Myocyte (in vitro differentiated cells): ENCODE results near the gene PI4KA. TPM values are rescaled to one million over a fixed set of nuclear protein-coding genes. Genes with fewer than 3 reads are reported as not detected.
"Not testable (repeated sequence)": the region's sequence is repeated elsewhere in the genome, so short reads cannot be mapped to it uniquely, and the experiment has no call there.

Experiments used
- DNase-seq: peaks from one replicate; pipeline ENCODE4 v3.0.0-alpha.2; 2012; ENCODE audit warnings: low read depth
- total RNA-seq: library from RNA; depleted of rRNA; stranded (reverse); fragments of >200 nt; gene quantifications from 2 replicates; pipeline ENCODE4 v1.2.3, GENCODE V29; 2014

Gene PI4KA
- total RNA-seq, 1 donor from 2014 or later: 41.7 TPM

DNA sequence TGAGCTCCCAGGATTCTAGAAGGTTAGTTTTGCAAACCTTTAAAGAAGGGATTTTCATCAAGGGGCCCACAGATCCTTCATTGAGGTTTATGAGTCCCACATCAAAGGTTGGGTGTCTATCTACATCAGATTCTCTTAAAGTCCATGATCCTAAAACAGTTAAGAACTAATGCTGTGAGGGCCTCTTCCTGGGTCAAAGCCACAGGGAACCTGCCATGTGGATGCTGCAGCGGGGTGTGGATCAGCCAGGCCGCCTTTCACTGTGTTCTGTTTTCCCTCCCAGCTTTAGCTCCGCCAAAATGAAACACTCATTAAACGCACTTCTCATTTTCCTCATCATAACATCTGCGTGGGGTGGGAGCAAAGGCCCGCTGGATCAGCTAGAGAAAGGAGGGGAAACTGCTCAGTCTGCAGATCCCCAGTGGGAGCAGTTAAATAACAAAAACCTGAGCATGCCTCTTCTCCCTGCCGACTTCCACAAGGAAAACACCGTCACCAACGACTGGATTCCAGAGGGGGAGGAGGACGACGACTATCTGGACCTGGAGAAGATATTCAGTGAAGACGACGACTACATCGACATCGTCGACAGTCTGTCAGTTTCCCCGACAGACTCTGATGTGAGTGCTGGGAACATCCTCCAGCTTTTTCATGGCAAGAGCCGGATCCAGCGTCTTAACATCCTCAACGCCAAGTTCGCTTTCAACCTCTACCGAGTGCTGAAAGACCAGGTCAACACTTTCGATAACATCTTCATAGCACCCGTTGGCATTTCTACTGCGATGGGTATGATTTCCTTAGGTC lies 79.4 kb downstream of the PI4KA start:
- no peak for DNase-seq

DNA sequence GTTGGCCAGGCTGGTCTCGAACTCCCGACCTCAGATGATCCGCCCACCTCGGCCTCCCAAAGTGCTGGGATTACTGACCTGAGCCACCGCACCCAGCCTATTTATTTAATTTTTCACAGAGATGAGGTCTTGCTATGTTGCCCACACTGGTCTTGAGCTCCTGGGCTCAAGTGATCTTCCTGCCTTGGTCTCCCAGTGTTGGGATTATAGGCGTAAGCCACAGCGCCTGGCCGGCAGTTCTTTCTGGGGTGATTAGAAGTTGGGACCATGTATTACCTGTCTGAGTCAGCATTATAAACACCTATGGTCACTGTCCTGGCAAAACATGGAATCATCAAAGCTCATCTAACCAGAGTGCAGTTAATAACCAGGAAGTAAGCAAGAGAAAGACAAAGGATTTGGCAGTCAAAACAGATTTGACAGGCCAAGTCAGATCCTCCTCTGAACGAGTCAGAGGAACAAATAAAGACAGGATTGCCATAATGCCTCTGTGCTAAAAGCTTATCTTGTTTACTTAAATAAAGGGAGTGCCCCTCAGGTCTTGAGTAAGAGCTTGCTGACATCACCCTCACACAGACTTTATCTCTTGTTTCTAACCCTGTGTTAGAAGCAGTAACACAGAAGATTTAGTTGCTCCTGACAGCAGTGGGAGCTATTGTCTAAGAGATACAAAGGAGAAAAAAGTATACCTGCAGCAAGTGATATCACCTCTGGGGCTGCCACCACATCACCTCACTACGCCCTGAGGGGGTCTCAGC lies 81.0 kb downstream of the PI4KA start:
- peak; percentile 65 for DNase-seq

DNA sequence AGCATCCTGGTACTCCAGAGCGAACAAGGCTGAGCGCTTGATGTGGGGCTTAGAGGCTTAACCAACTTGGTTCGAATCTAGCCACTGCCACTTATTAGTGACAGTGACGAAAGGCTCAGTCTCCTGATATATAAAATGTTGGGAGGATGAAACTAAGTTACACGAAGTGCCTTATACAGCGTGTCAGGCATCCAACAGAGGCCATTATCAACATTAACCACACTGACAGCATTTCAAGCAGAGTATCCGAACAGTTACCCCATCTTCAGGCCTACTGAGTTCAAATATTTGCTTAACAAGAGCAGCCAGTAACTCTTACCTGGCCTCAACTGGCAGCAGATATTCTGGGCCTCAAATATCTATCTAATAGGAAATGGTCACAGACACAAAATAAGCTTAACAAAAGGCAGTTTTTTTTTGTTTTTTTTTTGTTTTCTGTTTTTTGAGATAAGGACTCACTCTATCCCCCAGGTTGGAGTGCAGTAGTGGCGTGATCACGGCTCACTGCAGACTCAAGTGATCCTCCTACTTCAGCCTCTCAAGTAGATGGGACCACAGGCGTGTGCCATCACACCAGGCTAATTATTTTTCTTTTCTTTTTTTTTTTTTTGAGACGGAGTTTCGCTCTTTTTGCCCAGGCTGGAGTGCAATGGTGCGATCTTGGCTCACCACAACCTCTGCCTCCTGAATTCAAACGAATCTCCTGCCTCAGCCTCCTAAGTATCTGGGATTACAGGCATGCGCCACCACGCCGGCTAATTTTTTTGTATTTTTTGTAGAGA lies 81.8 kb downstream of the PI4KA start:
- DNase-seq: no peak

DNA sequence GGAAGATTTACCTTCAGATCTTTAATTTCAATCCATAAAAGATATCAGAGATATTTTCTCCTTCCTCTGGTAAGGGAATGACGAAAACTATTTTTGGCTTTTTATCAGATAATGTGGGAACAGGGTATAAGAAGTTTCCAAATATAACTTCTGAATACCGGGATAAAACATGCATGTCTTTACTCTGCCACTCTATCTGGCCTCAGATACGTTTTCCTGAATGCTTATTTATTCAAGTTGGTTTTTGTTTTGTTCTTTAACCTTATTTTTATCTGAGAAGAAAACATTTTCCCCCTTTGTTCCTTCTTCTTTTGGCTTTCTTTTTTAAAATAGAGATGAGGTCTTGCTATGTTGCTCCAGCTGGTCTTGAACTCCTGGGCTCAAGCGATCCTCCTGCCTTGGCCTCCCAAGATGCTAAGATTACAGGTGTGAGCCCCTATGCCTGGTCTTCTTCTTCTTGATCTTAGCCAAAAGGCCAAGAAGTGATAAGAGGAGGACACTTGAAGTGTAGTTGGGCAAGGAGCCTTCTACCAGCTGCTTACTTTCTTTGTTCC lies 83.2 kb downstream of the PI4KA start:
- no peak for DNase-seq

DNA sequence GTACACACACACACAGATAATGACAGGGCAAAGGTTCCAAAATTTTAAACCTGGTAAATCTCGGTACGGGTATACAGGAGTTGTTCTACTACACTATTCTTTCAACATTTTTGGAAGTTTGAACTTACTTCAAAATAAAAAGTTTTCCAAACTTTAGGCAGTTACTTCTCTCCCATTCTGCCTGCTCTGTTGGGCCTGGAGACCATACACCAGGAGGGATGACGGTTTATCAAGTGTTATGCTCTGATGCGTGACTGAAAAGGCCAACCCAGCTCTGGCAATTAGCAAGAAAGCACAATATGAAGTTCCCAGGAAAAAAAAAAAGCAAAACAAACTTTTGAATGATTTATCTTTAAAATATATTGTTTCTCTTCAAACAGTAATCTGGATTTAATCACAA lies 83.7 kb downstream of the PI4KA start:
- no peak for DNase-seq

DNA sequence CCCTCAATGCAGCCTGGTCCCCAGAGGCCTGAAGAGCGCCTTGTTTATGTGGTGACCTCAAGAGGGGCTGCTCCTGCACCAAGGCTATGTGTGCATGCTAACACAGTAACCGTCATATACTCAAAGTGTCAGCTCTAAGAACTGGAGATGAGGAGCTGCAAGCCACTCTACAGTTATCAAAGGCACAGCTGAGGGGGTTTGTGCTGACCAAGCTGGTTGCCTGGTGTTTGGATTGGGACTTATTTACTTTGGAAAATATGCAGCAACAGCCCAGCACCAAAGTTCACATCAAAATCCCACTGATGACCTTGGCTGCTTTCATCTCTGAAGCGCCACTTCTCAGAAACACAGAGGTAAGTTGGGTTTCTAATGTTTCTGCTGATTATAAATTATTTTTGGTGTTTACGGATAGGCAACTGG lies 84.8 kb downstream of the PI4KA start, which contains the start of gene SERPIND1:
Gene SERPIND1, plus strand, starts transcription at position 321 of the 420 bp plus-strand sequence. CDS start 5,200 bp downstream, outside the sequence.
- DNase-seq: no peak

DNA sequence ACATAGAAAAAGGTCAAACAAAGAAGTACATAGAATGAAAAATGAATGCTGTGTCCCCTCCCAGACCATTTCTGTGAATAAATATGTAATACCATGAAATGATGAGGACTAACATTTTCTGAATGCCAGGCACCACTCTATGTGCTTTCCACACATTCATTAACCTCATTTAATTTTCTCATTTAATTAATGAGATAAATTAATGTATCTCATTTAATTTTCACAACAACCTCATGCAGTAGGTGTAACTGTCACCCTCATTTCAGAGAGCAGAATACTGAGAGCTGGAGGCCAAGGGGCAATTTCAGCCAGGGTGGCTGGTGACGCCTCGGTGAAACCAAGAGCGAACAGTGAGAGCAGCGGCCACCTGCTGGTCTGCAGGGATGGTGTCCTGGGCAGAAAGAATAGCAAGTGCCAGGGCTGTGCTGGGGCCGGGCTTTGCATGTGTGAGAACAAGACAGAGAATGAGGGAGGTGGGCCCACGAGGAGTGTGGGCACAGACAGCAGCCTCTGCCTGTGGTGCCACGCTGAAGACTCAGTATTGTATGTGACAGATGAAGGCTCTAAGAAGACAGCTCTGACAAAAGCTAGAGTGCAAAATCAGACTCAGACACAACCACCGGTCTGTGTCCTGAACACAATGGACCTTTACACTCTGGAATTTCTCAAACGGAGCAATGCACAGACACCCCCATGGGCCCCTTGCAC lies 86.5 kb downstream of the PI4KA start:
- DNase-seq: no peak

DNA sequence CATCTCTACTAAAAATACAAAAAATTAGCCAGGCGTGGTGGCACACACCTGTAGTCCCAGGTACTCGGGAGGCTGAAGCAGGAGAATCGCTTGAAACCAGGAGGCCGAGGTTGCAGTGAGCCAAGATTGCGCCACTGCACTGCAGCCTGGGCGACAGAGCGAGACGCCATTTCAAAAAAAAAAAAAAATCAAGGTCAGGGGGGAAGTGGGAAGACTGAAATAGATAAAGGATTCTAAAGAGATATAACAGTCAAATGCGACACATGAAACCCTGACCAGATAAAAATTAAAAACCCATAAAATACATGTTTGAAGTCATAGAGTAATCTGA lies 89.2 kb downstream of the PI4KA start:
- DNase-seq: not testable (repeated sequence)

DNA sequence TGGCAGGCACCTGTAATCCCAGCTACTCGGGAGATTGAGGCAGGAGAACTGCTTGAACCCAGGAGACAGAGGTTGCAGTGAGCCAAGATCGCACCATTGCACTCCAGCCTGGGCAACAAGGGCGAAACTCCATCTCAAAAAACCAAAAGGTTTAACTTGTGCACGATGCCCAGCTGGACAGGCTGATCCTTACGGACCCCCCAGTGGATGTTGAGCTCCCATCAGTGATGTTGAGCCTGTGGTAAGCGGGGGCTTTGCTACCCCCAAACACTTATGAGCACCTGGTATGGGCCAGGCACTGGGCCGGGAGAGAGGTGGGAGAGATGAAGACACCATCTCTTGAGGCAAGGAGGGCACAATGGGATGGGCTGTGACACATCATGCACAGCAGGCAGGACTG lies 92.1 kb downstream of the PI4KA start:
- DNase-seq: no peak

DNA sequence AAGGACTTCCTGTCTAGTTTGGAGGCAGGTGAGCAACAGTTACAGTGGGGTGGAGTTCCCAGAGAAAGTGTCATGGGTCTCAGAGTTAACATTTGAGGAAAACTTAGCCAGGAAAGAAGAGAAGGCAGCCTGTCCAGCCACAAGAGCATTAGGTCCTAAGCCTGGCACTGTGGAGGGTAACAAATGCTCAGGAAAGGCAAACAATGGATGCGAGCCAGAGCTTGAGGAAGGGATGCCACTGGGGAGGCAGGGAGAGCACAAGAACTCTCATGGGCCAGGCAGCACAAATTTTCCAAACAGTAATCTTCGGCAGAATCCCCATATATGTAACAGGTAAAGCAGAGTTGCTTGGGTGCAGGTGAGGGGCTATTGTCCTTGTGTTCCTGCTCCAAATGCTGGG lies 92.7 kb downstream of the PI4KA start:
- no peak for DNase-seq

DNA sequence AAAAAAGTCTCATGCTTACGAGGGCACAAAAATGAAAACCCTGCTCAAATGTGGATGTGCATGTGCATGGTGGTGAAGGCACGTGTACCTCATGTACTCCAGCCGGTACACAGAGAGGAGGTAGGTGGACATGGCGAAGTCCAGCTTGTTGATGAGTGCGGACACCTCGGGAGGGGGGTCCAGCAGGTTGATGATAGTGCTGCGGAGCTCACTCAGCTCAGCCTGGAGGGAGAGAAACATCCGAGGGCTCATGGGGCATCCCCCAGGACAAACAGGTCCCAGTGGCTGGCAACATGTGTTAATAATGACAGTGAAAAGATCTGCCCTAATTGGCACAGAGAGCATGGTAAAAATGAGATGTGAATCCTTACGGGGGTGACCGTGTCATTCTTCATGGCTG lies 93.9 kb downstream of the PI4KA start:
- DNase-seq: no peak

DNA sequence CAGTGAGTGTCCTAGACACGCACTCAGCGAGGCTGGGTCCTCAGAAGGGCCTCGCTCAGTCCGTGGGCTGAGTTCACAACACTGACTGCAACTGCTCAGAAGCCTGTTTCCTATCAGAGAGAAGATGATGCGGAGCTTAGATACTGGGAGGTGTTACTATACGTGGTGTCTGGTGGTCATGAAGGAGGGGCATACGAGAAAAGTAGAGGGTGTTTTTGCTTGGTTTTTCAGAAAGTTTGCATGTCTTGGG lies 94.2 kb downstream of the PI4KA start:
- DNase-seq: no peak

DNA sequence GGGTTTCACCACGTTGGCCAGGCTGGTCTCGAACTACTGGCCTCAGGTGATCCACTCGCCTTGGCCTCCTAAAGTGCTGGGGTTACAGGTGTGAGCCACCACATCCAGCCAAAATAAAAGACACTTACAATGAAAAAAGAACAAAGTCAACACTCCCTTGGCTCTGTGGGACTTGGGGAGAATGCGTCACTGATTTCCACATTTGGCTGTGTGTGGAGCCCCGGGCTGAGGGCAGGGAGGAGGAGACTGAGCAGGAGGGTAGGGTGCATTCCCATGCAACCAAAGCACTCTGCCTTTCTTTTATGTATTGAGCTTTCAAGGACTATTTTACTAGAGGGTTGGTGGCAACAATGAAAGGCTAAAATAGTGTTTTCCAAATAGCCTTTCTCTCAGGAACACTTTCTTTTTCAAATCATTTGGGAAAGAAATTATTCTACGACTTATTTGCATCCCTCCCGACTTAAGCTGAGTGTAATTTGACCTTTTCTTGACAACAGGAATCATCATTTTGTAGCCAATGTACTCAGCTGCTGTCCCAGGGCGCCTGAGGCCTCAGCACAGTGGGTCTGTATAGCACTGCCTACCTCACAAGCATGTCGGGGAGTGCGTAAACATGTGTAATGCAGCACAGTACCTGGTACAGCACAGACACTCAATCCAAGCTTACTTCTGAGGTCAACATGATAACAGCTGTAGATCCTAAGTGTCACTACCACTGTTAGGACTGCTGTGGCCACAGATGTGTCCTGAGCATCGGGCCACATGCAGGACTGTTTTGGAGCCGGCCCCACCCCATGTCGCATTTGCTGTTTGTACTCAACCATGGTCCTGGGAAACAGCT lies 94.8 kb downstream of the PI4KA start:
- peak; percentile 31 for DNase-seq

DNA sequence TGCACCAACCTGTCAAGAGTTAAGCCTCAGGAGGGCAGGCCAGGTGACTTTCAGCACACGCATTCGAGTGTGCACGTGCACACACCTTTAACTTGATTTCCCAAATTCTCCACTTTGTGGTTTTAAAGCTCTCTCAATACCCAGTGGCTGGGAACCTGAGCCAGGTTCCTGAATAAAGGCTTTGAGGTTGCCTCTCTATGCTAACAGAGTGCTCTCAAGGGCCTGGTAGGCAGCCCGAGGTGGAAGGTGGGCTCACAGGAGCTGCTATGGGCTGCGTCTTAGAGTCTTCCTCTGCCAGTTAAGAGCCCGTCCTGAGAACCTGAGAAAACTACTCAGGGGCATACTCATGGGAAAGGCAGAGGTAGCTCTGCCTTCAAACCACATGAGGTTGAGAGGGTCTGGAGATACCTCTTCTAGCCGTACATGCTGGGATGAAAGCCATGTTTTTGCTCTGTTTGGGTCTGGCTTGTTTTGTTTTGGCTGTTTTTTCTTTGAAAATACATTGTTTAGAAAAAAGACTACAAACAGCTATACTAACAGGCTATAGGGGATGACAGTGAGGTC lies 96.3 kb downstream of the PI4KA start:
- DNase-seq: no peak

DNA sequence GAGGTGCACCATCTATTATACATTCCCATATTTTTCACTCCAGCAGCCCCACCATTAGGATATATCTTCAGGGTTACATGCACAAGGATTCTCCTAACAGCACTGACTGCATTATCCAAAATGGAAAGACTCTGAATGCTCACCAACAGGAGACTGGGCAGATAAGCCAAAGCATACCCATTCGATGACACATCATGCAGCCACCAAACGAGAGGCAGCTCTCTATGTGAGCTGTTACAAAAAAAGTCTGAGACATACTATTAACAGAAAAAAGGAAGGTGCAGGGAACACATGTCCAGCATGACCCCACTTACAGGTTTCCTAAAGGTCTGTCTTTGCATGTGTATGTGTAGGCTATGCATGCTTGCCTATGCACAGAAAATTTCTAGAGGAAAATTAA lies 97.1 kb downstream of the PI4KA start:
- DNase-seq: peak; percentile 43

DNA sequence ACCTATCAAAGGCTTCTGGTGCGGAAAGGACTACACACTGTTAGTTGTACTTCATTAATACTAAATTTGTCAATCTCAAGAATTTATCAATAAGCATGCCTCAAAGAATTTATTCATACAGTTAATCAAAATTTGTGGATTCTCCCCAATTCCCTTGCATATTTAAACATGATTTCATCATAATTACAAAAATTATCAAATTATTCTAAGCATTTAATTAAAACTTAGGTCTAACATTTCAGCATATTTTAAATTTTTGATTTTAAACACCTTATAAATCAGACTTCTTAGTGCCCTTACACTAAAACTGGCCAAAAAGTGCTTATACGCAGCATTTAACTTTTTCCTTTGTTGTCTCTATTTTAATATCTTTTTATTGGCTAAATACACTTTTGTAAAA lies 98.5 kb downstream of the PI4KA start:
- DNase-seq: no peak

DNA sequence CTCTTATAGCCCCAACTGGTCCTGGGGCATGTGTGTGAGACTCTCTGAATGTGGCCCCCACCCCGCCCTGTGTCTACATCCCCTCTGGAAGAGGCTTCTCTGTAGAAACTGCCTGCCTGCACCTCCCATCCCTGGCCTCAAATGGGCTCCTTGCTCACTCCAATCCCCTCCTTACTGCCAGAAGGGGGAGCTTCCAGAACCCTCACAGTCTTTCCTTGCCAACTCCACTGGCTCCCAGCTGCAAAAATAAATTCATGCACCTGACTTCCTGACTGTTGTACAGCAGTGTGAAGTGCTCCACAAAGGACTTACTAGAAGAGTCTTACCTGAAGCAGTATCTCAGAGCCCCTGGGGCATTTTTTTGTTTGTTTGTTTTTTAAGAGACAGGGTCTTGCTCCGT lies 99.9 kb downstream of the PI4KA start:
- no peak for DNase-seq

DNA sequence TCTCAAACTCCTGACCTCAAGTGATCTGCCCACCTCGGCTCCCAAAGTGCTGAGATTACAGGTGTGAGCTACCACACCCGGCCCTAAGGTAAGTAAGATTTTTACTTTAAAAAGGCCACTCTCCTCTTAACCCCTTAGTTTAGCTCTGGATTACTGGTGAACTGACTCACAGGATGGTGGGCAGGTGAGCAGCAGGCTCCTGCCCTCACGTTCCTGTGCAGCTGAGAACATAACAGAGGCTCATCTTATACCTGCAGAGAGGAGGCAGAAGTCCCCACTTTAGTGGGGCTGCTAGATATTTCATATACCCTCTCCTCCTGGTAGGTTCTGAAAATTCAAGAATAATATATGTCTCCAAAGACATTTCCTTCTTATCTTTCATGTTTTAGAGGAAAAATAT lies 101.8 kb downstream of the PI4KA start:
- DNase-seq: no peak

DNA sequence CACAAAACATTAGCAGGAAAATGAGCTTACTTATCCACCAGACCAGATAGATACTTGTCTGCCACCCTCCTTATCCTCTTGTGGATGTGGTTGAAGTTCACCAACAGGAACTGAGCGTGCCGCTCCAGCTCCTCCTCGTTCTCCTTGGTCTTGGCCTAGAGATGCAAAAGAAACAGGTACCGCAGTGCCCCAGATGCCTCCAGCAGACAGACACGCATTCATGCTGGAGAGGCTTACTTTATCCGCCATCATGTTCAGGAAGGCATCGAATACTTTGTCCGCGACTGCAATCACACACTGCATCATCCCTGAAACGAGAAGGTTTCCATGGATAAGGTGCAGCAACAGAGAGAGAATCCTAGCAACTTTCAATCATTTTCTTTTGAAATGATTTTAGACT lies 105.7 kb downstream of the PI4KA start:
- no peak for DNase-seq

DNA sequence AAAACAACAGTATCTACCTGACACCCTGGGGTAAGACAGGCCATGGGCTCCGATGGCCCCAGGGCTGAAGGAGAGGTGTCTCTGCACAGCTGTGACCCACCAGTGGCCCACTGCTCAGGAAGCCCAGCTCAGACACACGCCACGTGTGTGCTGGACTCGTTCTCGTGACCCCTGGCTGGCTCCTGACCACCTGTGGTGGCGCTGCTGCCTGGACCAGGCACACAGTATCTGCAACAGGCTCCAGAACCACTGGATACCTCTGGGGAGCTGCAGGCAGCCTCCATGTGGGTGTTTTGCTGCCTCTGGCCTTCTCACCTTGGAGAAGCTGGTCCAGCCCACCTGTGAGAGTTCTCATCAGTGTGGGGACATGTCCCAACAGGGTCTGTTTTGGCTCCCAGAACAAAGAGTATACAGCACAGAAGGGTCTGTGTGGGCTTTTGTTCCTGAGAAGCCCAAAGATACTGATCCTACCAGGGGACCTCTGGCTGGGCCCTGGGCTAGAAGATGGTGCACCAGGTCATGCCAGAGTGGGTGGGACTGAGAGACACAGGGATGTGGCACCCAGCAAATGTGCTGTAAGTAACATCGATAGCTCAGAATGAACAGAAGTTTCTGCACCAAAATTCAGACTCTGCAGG lies 106.4 kb downstream of the PI4KA start:
- DNase-seq: no peak
